ENCODE results near the gene EML4. TPM values are rescaled to one million over a fixed set of nuclear protein-coding genes. Genes with fewer than 3 reads are reported as not detected.

EML4 gene
- total and polyA plus RNA-seq, 7 experiments from 2014 or later, result 64.9 to 167 (median 141) TPM

DNA sequence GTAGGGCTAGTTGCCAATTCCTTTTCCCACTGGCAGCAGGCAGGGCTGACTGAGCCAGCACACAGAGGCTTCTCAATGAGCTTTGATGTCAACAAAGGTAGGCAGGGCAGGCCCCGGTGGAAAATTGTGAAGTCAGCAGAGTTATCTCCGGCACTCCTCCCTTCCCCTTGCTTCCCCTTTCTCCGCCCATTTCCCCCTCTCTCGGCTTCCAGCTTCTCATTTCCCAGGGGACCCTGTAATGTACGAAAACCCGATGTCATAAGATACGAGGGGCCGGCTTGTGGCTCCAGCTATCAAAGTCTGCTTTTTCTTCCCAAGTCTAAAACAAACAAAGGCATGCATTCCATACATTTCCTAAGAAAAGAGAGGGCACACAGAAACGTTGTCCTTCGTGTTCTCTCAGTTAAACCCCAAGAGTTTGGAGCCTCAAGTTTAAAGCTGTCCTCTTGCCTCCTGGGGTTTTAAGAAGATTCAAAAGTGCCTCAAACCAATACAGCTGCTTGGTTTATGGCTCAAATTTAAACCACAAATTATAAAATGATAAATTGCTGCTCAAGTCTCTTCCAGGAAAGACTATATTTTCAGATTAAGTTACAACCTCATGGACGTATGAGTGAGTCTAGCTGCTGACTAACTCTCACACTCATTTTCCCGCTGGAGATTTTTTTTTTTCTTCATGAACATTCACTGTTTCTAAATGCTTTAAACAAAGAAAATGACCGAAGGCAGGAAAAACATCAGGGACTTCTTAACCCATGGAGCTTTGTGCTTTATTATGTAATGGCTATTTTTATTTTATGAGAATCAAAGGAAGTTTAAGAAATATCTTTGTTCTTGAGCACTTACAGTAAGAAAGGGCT, 27.2 kb upstream of the EML4 start:
- Histone ChIP-seq H3K9me3 (ENCODE audit: control insufficient read depth in 2 of 3, low read length in 3 of 3) (no peaks in the 10 kb centered on the region), H3K4me1 (ENCODE audit: control insufficient read depth in 2 of 2, insufficient read depth in 2 of 2, low read length in 2 of 2) (peaks cover 12 to 31% of the 10 kb centered on the region in 2 donors), H3K36me3 (ENCODE audit: control insufficient read depth in 2 of 3, insufficient read depth in 3 of 3, low read length in 3 of 3) (no peaks in the 10 kb centered on the region), H3K27me3 (ENCODE audit: control insufficient read depth in 2 of 2, insufficient read depth in 2 of 2, low read length in 2 of 2) (no peaks in the 10 kb centered on the region), H3K4me3 (ENCODE audit: low read length) (no peak overlapping the region), H3K27ac (ENCODE audit: low read depth, low read length) (peak overlapping the region; percentile 42)
- H3K9me3 Mint-ChIP-seq, result no peaks in the 10 kb centered on the region
- peak overlapping the region; percentile 49 to 76 (median 69) for H3K4me3 Mint-ChIP-seq
- DNase-seq, result peak in 1 of 9 donors; percentile 35
- peaks cover 0 to 8% (median 0%) of the 10 kb centered on the region in 5 donors for H3K36me3 Mint-ChIP-seq
- CTCF ChIA-PET, result interaction anchor here (0.6 to 2.3 kb wide), 9 partner anchors 9 to 55 kb away, joined by 3 to 7 read pairs (median 4); no protein-coding TSS in a partner anchor
- peak; percentile 68 for ATAC-seq
- intact Hi-C loops (cut with micrococcal nuclease), result loop anchor here (1.0 kb wide), 1 partner anchor 9 kb away; no protein-coding TSS in a partner anchor
- POLR2A ChIA-PET, result interaction anchor here (0.6 to 22.7 kb wide), 11 partner anchors 8 to 45 kb away, joined by 3 to 636 read pairs (median 8); no protein-coding TSS in a partner anchor
- peaks cover 22 to 70% (median 58%) of the 10 kb centered on the region in 7 donors for H3K4me1 Mint-ChIP-seq
- H3K27me3 Mint-ChIP-seq, result no peaks in the 10 kb centered on the region
- H3K27ac Mint-ChIP-seq, result peak overlapping the region; percentile 36 to 86 (median 67)

DNA sequence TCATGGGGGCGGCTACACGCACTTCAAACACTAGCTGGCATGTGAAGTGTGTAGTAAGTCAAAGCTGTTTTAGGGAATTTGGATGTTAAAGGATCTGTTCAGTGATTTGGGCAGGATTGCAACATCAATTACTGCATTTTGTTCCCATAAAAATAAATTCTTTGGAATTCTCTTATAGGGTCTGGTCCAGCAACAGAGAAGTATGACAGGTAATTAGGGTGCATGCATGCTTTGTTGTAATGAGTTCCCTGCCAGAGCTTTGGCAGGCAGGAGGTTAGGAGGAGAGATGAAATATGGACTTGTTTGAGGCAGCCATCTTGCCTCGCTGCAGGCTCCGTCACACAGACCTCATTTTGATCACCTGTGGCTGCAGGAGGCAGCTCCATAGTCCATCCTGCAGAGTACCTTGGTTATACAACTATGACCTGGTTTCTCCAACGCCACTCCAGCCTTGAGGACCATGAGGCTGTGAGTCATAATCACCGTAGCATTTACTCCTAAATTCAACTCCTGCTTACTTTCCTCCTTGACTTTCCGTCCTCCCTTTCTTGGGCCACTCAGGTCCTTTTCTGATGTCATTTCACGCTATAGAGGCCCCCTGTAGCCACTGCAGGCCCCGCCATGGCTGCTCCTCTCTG, 26.5 kb upstream of the EML4 start:
- Mint-ChIP-seq H3K4me3 (peak overlapping the region in 2 of 10 donors; percentile 69 to 73), H3K27ac (peak overlapping the region in 6 of 9 donors; percentile 0 to 76 (median 68))

DNA sequence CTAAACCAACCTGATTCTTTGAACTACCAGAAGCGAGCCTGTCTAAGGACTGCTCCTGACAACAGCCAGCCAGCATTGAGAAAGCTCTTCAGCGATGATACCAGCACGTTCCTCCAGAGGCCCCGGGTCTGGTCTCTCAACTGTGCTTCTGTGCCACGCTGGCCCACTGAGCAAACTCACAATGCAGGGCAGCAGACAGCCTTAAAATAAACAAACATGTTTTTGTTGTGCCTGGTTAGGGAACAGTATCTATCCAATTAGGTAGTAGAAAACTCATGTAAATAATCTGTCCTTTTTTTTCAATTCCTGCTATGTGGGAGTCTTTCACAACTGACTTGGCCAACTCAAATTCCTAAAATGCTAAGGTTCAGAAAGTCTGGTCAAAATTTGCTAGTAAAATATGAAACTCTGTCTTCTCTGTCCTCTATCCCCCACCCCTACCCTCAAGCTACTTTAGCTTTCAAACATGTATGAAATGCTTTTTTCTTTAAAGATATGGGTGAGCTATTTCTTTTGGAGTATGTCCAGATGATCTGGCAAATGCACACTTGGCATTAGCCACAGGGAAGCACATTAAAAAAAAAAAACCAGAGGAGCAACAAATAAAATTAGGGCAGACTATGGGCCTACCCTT, 21.4 kb upstream of the EML4 start:
- no peaks in the 10 kb centered on the region for H3K27me3 ChIP-seq (ENCODE audit: control insufficient read depth in 2 of 2, insufficient read depth in 2 of 2, low read length in 2 of 2)
- no peak for DNase-seq
- no peak for ATAC-seq
- Mint-ChIP-seq H3K4me3 (no peak overlapping the region), H3K9me3 (peaks cover 0 to 10% (median 0%) of the 10 kb centered on the region in 11 donors), H3K36me3 (peaks cover 0 to 8% (median 3%) of the 10 kb centered on the region in 5 donors), H3K27me3 (no peaks in the 10 kb centered on the region), H3K4me1 (peaks cover 8 to 23% (median 20%) of the 10 kb centered on the region in 7 donors), H3K27ac (peak overlapping the region in 1 of 9 donors; percentile 21)
- ChIA-PET POLR2A (interaction anchor here (0.6 to 1.4 kb wide), 4 partner anchors 9 to 42 kb away, joined by 4 to 5 read pairs (median 4); no protein-coding TSS in a partner anchor), CTCF (interaction anchor here (1.0 kb wide), 1 partner anchor 51 kb away, joined by 3 read pairs; no protein-coding TSS in a partner anchor)
- intact Hi-C loops (cut with micrococcal nuclease), result no loop called here
- no peak overlapping the region for H3K27ac ChIP-seq (ENCODE audit: low read depth, low read length)
- no peaks in the 10 kb centered on the region for H3K36me3 ChIP-seq (ENCODE audit: control insufficient read depth in 2 of 3, insufficient read depth in 3 of 3, low read length in 3 of 3)
- no peaks in the 10 kb centered on the region for H3K4me1 ChIP-seq (ENCODE audit: control insufficient read depth in 2 of 2, insufficient read depth in 2 of 2, low read length in 2 of 2)
- H3K4me3 ChIP-seq (ENCODE audit: low read length), result no peak overlapping the region
- H3K9me3 ChIP-seq (ENCODE audit: control insufficient read depth in 2 of 3, low read length in 3 of 3), result no peaks in the 10 kb centered on the region

More for the DNA sequence above, 26.5 kb upstream of the EML4 start:
- intact Hi-C loops (cut with micrococcal nuclease), result no loop called here
- no peaks in the 10 kb centered on the region for H3K27me3 ChIP-seq (ENCODE audit: control insufficient read depth in 2 of 2, insufficient read depth in 2 of 2, low read length in 2 of 2)
- CTCF ChIA-PET, result interaction anchor here (0.6 to 2.3 kb wide), 6 partner anchors 10 to 52 kb away, joined by 3 to 7 read pairs (median 5); no protein-coding TSS in a partner anchor
- H3K36me3 Mint-ChIP-seq, result peaks cover 0 to 6% (median 0%) of the 10 kb centered on the region in 5 donors
- H3K9me3 ChIP-seq (ENCODE audit: control insufficient read depth in 2 of 3, low read length in 3 of 3), result no peaks in the 10 kb centered on the region
- ATAC-seq (no peak), DNase-seq (no peak)
- peaks cover 22 to 63% (median 52%) of the 10 kb centered on the region in 7 donors for H3K4me1 Mint-ChIP-seq
- H3K27me3 Mint-ChIP-seq, result no peaks in the 10 kb centered on the region
- H3K27ac ChIP-seq (ENCODE audit: low read depth, low read length), result no peak overlapping the region
- no peaks in the 10 kb centered on the region for H3K9me3 Mint-ChIP-seq
- no peaks in the 10 kb centered on the region for H3K36me3 ChIP-seq (ENCODE audit: control insufficient read depth in 2 of 3, insufficient read depth in 3 of 3, low read length in 3 of 3)
- POLR2A ChIA-PET, result interaction anchor here (0.8 to 22.7 kb wide), 9 partner anchors 8 to 34 kb away, joined by 3 to 636 read pairs (median 9); no protein-coding TSS in a partner anchor
- no peak overlapping the region for H3K4me3 ChIP-seq (ENCODE audit: low read length)
- H3K4me1 ChIP-seq (ENCODE audit: control insufficient read depth in 2 of 2, insufficient read depth in 2 of 2, low read length in 2 of 2), result peaks cover 7 to 26% of the 10 kb centered on the region in 2 donors

DNA sequence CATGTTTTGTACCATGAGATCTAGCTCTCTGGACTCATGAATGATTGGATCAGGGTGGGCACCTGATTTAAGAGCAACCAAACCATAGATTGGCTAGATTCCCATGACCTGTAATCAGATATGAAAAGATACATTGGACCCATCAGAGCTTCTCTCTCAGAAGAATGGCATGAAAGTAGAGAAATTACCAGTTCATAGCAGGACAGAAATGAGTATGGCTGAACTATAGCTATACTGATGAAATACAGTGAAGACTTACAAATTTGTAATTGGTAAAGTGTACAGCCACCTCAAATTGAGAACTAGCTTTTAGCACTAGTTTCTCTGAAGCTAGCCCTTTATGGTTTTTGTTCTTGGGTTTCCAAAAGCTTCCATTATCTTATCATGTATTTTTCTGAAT, 19.0 kb upstream of the EML4 start:
- Histone ChIP-seq H3K27ac (ENCODE audit: low read depth, low read length) (no peak overlapping the region), H3K4me3 (ENCODE audit: low read length) (no peak overlapping the region), H3K4me1 (ENCODE audit: control insufficient read depth in 2 of 2, insufficient read depth in 2 of 2, low read length in 2 of 2) (no peaks in the 10 kb centered on the region), H3K36me3 (ENCODE audit: control insufficient read depth in 2 of 3, insufficient read depth in 3 of 3, low read length in 3 of 3) (no peaks in the 10 kb centered on the region), H3K27me3 (ENCODE audit: control insufficient read depth in 2 of 2, insufficient read depth in 2 of 2, low read length in 2 of 2) (no peaks in the 10 kb centered on the region), H3K9me3 (ENCODE audit: control insufficient read depth in 2 of 3, low read length in 3 of 3) (no peaks in the 10 kb centered on the region)
- no peak for ATAC-seq
- Mint-ChIP-seq H3K27me3 (peaks cover 0 to 3% (median 0%) of the 10 kb centered on the region in 5 donors), H3K4me3 (no peak overlapping the region), H3K9me3 (peaks cover 0 to 10% (median 0%) of the 10 kb centered on the region in 11 donors), H3K36me3 (peaks cover 0 to 6% (median 3%) of the 10 kb centered on the region in 5 donors), H3K4me1 (peaks cover 5 to 11% (median 7%) of the 10 kb centered on the region in 7 donors), H3K27ac (peak overlapping the region in 2 of 9 donors; percentile 21 to 41)
- ChIA-PET POLR2A (interaction anchor here (0.6 to 2.3 kb wide), 7 partner anchors 8 to 44 kb away, joined by 3 to 11 read pairs (median 3); no protein-coding TSS in a partner anchor), CTCF (interaction anchor here (0.7 kb wide), 1 partner anchor 14 kb away, joined by 3 read pairs; no protein-coding TSS in a partner anchor)
- intact Hi-C loops (cut with micrococcal nuclease), result loop anchor here (2.0 kb wide), 2 partner anchors 17 to 19 kb away; partner anchors contain the start of gene EML4 (in 1 of the 2)
- DNase-seq, result no peak

DNA sequence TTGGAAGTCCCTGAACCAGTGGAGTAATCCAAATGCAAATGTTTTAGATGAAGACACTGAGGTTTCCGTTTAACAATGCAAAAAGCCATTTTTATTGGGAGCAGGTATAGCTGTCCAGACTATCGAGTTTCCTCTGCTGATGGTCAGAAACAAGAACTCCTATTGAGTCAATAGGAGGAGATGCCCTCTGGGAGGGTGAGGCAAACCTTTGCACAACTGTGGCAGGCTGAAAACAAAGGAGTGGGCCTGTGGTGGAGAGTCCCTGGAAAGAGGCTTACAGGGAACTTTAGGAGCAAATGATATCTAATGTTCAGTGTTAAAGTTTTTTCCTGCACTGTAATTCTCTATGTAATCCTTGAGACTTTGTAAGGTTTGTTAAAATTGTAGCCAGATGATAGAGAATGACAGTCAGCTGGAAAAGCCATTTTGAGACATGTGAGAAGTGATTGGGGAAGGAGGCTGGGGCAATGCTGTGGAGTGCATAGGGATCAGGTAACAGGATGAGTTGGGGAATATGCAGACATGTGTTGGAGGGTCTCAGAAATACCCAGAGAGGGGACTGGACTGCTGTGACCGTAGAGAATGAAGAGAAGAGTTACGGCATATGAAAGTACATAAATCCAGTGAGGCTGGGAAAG, 15.1 kb upstream of the EML4 start:
- H3K4me3 ChIP-seq (ENCODE audit: low read length), result no peak overlapping the region
- Mint-ChIP-seq H3K4me3 (no peak overlapping the region), H3K27ac (peak overlapping the region in 3 of 9 donors; percentile 2 to 28 (median 16)), H3K27me3 (peaks cover 0 to 8% (median 0%) of the 10 kb centered on the region in 5 donors), H3K9me3 (peaks cover 0 to 5% (median 0%) of the 10 kb centered on the region in 11 donors), H3K4me1 (peaks cover 0 to 6% (median 5%) of the 10 kb centered on the region in 7 donors), H3K36me3 (peaks cover 0 to 1% (median 0%) of the 10 kb centered on the region in 5 donors)
- ChIA-PET CTCF (no interaction called here), POLR2A (interaction anchor here (0.5 to 0.8 kb wide), 2 partner anchors 22 to 618 kb away, joined by 3 read pairs; no protein-coding TSS in a partner anchor)
- DNase-seq (no peak), ATAC-seq (no peak)
- H3K27ac ChIP-seq (ENCODE audit: low read depth, low read length), result no peak overlapping the region
- no peaks in the 10 kb centered on the region for H3K4me1 ChIP-seq (ENCODE audit: control insufficient read depth in 2 of 2, insufficient read depth in 2 of 2, low read length in 2 of 2)
- H3K36me3 ChIP-seq (ENCODE audit: control insufficient read depth in 2 of 3, insufficient read depth in 3 of 3, low read length in 3 of 3), result no peaks in the 10 kb centered on the region
- no peaks in the 10 kb centered on the region for H3K27me3 ChIP-seq (ENCODE audit: control insufficient read depth in 2 of 2, insufficient read depth in 2 of 2, low read length in 2 of 2)
- no peaks in the 10 kb centered on the region for H3K9me3 ChIP-seq (ENCODE audit: control insufficient read depth in 2 of 3, low read length in 3 of 3)
- intact Hi-C loops (cut with micrococcal nuclease), result no loop called here
